ENCODE results near the gene ADARB2.
A peak's percentile ranks its signal among the peaks of the same experiment; 100 is the strongest.
"Not testable (repeated sequence)": the region's sequence is repeated elsewhere in the genome, so short reads cannot be mapped to it uniquely, and the experiment has no call there.

ADARB2 gene

DNA sequence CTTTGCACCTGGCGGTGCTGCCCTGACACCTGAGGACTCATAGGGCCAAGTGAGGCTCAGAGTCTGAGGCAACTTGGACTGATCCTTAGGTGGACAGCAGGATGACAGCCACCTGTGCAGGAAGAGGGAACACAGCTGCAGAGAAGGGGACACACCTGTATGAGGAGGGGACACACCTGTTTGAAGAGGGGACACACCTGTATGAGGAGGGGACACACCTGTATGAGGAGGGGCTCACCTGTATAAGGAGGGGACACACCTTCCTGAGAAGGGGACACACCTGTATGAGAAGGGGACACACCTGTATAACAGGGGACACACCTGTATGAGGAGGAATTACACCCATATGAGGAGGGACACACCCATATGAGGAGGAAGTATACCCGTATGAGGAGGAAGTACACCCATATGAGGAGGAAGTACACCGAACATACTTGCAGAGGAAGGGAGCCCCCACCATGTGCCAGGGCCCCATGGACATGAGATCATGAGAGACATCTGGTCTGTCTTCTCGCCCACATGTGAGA, 285.9 kb downstream of the ADARB2 start:
- DNase-seq: no peak

DNA sequence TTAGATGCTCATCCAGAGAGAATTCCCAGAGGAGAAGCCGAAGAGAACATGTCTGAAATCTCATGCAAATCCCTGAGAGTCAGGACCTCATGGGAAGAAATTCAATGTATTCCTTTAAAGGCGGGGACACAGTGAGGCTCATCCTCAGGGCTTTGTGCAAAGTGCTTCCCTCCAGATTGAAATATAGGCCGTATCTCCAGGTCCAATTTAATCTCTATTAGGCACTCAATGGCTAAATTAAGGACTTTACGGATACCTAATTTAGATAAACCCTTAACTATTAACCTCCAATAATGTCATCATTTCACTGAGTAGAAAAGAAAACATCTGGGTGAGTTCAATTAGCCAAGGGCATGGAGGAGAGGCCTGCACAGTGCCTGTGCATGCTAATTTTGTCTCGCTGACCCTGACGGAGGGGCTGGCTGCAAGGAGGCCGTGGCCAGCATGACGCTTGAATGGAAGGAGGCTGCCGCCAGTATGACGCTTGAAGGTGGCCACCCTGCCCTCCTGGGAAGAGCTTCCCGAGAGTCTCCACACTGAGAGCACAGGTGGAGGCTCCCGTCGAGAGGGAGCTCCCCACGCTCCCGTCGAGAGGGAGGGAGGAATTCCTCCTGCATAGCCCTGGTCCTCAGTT, 287.6 kb downstream of the ADARB2 start:
- DNase-seq: no peak

DNA sequence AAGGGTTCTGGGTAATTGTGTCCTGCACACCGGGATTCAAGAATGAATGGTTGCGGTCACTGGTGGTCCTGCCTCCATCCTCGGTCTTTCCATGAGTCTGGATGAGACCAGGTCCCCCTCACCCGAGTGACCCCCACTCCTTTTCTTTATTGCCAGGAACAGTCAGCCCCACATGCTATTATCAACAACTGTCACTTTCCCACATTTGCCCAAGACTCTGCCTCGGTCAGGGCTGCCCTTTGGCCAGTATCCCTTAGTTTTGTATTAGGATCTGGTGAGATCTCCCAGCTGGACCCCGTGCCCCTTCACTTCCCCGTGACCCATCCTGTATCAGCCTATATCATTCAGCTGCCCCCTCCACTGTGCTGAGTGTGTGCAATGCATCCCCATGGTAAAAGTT, 288.3 kb downstream of the ADARB2 start:
- DNase-seq: no peak

DNA sequence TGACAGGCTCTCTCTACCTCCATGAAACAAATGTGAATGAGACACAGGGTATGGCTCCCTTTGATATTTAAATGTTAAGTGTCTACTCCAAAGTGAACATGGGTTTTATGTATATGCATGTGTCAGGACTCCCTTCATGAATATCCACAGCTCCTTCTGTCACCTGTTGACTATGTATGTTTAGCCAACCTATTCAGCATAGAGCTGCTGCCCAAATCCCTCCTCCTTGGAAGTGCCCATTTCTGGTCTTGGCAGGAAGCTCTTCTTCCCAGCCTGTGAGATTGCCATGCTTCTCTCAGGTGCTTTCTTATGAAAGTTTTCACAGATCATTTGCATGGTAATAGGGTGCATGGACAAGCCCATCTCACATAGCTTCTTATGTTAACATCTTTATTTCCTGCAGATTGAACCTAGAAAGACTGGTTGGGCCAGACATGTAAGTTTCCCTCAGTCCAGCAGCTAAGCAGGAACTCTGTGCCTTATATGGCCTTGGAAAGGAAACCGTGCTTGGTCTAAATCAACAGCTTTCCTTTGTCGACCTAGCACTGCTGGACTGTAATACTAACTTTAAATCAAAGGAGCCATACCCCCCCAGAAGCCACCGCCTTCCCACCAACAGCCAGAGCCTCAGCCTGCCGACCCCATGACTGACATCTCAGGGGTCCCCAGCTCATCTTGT, 288.9 kb downstream of the ADARB2 start:
- DNase-seq: no peak

DNA sequence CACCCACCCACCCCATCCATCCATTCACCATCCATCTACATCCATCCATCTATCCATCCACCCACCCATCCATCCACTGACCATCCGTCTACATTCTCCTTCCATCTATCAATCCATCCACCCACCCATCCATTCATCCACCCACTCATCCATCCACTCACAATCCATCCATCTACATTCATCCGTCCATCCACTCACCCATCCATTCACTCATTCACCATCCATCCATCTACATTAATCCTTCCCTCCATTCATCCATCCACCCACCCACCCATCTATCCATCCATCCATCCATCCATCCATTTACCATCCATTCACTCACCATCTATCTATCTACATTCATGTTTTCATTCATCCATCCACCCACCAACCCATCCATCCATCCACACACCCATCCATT, 292.5 kb downstream of the ADARB2 start:
- DNase-seq: no peak

DNA sequence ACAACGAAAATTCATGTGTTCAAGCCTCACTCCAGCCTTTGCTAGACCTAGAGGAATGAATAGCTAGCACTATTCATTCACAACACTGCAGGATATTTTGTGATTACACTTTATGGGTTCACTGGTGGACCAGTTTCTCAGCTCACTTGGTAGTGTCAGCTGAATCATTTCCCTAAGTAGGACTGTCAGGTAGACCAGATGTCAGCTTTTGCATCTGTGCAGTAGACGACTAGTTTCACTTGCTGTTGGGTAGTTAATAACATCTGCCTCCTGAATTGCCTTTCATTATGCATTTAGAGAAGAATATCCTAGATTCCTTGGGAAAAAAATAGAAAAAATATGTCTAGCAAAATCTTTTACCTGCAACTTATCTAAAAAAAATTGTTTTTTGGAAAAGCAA, 296.4 kb downstream of the ADARB2 start:
- no peak for DNase-seq

DNA sequence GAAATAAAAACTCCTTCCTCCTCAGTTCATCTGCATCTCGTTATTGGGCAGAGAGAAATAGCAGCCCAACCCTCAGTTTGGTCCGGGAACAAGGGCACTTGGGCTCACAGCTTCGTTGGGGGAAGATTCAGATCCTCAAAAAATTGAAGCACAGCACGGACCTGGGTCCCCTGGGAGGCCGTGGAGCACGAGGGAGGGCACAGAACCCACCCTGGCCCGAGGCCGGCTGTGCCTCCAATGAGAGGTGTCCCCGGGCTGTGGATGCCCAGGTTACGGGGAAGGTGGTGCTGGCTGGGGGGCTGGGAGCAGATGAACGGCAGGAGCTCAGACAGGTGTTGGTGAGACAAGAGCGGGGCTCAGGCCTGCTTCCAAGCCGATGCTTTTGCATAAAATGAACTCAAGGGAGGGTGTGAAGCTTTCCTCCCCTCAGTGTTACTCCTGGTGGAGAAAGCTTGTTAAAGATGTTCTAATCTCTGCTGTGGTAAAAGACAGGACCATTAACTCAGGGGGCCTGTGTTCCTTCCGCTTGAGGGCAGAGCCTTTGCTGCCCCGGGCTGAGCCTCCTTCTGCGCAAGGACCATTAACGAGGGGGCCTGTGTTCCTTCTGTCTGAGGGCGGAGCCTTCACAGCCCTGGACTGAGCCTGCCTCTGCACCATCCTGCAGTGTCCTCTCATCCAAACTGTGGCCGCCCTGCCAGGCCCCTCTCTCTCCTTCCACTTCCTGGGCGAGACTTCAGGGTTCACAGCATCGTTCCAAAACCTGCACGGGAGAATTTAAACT, 302.2 kb downstream of the ADARB2 start:
- no peak for DNase-seq

DNA sequence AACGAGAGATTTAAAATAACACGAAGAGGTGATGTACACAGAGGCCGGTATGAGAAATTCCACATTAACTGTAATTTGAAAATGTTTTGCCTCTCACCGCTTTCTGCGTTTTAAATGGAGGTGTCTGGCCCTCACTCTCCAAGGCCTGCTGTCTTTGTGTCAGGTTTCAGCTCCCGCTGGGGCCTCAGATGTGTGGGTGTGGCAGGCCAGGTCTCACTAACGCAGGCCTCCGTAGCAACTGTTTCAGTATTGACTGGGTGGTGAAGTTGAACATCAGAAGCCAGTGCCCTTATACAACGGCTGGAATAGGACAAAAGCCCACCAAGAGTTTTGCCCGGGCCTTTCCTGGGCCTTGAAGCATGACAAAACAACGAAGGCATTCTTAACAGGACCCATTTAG, 303.1 kb downstream of the ADARB2 start:
- no peak for DNase-seq

DNA sequence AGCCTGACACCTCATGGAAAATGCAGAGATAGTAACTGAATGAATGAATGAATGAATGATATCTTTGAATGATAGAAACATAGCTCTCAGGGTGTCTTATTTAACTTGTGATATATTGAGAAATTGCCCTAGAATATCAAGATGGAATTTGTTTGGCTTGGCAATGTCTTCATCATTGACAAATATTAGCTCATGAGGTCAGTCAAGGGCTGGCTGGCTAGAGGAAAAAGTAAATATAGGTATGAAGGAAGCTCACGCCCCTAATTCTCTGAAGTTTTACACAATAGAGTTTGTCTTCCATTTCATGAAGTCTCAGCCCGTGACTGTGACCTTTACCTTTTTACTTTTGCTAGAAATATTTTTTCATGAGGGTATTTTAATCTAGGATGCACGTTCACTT, 305.2 kb downstream of the ADARB2 start:
- DNase-seq: peak; percentile 16

DNA sequence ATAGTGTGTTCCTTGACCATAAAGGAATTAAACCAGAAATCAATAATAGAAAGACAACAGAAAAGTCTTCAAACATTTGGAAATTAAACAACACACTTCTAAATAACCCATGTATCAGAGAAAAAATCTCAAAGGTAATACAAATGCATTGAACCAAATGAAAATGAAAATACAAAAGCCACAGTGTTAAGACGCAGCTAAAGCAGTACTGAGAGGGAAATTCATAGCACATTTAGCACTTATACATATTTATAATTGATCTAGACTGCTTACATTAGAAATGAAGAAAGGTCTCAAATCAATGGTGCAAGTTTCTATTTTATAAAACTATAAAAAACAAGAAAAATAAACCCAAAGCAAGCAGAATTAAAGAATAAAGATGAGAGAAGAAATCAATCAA, 306.1 kb downstream of the ADARB2 start:
- DNase-seq: no peak

DNA sequence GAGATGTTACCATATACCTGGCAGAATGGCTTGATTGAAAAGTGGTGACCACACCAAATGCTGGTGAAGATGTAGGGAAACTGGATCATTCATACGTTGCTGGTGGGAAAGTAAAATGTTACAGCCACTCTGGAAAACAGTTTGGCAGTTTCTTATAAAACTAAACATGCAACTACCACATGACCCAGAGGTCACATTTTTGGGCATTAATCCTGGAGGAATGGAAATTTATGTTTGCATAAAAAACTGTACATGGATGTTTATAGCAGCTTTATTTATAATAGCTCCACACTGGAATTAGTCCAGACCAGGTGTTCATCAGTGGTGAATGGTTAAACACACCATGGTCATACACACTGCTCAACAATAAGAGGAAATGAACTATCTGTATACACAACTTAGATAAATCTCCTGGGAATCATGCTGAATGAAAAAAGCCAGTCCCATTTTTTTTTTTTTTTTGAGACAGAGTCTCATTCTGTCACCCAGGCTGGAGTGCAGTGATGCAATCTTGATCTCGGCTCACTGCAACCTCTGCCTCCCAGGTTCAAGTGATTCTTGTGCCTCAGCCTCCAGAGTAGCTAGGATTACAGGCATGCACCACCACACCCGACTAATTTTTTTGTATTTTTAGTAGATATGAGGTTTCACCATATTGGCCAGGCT, 309.7 kb downstream of the ADARB2 start:
- DNase-seq: not testable (repeated sequence)

DNA sequence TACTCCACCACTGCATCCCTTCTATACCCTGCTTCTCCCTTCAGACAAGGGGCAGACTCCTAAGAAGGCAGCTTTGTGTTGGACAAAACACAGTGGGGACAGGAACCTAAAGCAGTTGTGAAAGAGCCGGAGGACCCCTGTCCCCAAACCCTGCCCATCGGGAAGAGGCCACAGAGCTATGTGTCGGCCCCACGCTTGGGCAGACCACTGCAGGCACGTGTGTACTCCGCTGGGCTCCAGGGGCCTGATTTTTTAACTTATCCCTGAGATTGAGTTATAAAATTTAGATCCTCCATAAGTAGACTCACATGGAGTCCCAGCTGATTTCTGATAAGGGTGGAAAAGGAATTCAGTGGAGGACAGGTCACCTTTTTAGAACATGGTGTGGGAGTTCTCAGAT, 310.5 kb downstream of the ADARB2 start:
- DNase-seq: no peak

DNA sequence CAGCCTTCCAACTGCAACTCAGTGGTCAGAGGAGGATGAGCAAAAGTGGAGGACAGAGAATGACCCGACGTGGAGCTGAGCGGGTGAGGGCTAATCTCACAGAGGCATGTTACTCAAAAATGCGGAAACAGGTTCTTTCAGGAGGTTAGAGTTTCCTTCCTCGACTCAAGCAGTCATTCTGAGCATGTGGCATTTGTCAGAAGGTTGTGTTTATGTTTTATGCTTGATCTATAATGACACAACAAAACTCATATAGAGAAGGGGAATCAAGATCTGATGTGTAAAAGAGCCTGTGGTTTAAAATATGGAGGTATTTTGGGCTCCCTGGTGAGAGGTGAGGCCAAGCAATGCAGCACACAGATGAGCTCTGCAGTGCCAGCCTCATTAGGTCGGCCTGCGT, 311.4 kb downstream of the ADARB2 start:
- DNase-seq: no peak

DNA sequence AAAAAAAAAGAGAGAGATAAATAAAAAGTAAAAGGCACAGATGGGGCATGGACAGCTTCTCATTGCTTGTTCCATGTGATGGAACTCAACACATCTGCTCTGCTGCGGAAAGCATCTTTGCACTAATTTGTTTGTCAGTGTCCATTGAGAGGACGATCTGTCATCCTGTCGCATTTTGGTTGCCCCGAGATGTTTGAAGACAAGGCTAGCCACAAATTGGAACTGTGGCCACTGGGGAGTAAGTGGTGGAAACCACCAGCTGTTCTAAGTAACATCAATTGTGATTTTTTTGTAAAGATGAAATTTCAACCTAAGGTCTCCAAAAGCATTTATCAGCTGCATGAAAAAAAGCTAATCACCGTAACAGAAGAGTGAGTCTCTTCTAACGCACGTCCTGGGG, 312.7 kb downstream of the ADARB2 start:
- DNase-seq: no peak

DNA sequence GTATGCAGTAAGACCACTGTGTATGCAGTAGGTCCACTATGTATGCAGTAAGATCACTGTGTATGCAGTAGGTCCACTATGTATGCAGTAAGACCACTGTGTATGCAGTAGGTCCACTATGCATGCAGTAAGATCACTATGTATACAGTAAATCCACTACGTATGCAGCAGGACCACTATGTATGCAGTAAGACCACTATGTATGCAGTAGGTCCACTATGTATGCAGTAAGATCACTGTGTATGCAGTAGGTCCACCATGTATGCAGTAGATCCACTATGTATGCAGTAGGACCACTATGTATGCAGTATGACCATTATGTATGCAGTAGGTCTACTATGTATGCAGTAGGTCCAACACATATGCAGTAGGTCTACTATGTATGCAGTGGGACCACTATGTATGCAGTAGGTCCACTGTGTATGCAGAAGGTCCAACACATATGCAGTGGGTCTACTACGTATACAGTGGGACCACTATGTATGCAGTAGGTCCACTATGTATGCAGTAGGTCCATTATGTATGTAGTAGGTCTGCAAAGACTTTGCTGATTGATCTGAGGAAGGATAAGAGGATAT, 313.6 kb downstream of the ADARB2 start:
- no peak for DNase-seq

DNA sequence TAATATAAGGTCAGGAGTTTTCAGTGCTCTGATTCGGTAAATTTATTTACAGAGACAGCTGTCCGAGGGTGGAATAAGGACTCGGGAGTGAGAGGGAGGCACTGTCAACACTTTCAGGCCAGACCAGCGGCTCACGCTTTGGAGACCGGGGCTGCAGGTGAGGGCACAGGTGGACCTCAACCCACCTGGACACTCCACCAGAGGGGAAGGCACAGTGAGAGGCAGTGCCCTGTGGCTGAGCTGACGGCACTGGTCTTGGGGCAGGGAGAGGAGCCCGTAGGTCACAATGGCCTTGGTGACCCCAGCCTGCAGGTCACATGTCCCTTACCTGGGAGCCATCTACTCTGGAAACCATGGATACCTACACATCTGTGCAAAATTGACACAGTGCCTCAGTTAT, 315.1 kb downstream of the ADARB2 start:
- no peak for DNase-seq

DNA sequence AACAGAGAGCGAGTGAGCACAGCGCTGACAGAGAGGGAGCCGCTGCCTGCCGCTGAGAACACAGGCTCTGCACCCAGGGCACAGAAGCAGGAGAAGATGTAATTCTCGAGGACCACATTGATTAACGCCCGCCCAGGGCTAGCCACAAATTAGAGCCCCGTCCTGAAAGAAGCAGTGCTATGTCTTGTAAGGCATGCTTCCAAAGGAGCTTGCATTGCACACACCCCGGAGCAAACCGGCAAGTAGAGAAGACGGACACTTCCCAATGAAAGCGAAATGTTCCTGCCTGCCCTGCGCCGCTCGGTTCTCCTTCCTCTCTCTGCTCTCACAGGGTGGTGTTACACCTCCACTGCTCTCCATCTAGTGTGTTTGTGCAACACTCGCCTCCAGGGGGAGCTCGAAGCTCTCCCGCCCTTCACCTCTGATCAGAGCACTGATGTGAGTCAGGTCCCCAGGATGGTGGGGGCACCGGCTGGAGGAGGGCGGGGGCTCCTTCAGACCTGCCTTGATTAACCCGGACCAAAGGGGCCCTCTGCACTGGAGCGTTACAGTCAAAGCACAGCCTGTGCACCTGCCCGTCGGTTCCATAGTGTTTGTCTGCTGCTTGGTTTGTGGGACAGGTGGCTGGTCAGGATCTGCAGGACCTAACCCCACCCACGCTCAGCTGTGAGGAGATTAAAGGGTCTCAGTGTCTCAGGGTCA, 316.5 kb downstream of the ADARB2 start:
- peak; percentile 61 for DNase-seq

DNA sequence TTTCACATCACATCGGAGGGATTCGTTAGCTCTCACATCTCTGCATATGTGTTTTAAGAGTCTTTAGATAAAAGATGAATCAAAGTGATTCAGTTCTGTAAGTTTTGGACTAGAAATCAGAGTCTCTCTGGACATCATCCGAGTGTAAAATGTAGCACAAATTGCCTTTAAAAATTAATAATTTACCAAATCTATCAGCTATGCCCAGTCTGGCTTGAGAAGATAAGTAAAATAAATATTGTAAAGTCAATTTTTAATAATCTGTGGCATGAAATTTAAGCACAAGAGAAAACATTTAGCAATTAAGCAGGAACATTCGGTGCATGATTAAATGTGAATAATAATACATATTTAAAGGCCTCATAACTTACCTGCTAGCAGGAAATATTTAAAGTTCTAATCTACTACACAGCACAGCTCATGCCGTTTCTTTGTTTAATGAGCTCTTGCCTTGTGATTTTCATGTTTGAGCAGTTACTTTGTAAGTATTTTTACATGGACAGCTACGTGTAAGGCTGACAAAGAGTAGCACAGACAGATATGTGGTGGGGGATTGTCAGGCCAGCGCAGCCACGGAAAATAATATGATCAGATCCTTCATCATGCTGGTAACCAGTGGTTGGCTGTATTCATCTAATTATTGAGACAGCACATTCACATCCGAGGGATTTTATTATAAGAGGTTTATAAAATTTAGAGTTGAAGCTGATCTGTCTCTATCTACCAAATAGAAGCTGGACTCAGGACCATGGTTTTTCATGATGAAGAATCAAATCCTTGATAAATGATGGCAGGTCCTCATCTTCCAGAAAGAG, 317.3 kb downstream of the ADARB2 start:
- no peak for DNase-seq

DNA sequence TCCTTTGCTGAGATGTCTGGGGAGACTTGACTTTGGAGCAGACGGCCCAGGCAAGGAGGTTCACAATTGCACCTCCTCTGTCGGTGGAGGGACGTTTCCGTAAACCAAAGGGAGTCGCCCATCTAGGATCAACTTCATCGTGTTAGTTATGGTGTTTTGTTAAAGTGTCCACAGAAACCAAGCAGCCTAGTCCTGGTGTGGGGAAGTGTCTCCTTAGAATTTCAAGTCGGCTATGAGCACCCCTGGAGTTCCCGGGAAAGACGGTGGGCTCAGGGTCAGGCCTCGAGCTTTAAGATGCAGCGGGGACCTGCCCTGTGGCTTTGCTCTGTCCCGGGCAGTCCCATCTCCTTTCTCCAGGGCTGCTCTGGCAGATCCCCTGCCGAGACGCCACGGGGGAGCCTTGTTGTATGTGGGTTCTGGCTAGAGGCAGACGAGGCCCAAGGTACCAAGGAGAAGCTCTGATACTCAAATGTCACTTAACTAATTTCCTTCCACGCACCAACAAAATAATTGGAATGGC, 319.2 kb downstream of the ADARB2 start:
- no peak for DNase-seq

DNA sequence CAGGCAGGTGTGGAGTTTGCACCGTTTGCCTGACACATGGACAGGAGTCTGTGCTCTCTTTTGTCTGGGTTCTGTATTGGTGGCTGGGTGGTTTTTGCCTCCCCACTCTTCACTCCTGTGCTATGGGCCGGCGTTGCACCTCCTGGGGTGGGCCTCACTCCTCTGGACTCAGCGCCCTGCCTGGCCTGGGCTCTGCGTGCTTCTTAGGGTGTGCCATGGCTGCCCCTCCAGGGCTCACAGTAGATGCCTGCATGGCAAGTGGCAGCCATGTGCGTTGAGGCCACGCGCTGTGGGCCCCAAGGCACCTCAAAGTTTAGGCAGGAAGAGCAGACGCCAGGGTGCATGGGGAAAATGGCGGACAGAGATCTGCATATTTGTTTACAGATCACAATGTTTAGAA, 319.8 kb downstream of the ADARB2 start:
- no peak for DNase-seq

DNA sequence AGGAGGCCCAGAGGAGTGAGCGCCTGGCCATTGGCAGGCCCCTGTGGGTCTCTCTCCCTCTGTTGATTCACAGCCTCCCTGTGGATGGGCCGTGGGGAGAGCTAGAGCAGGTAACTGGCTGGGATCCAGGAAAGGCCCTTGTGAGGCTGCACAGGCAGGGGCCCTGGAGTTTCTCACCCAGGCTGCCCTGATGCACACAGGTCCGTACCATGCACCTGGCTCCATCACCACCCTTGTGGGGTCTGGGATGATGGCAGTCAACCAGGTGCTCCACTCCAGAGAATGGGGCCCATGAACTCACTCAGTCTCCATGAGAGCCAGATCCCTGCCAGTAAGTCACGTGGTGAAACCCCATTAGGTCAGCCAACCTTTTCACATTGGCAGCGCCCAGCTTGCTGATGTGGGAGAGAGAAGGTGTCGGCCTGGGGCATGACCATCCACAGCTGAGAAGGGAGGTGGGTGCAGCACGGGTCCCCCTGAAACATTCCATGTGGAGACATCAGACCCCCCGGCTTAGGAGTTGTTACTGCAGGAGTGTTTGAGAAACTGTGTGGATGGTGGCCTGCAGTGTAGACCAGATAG, 320.8 kb downstream of the ADARB2 start:
- DNase-seq: no peak

All from NCI-H2029 treated with DMSO at 0.1 percent for 48 hours (cell line).